Measurements from ENCODE around the gene CLSTN2. TPM values are rescaled to one million over a fixed set of nuclear protein-coding genes. Genes with fewer than 3 reads are reported as not detected.

The CLSTN2 gene
- total and polyA plus RNA-seq, 2 of the 8 experiments (the other 6 are each of a cell fraction or from before 2014, with no cell fraction given), result 0.39 to 0.52 TPM

- FAIRE-seq, result no peak
- Histone ChIP-seq H3K9ac (replicated peaks in 1 of 4; ENCODE audit: extremely low read depth in 1 of 4, low read depth in 3 of 4, low read length in 3 of 4) (no peak overlapping the region), H3K4me1 (replicated peaks in 1 of 4; ENCODE audit: control insufficient read depth in 3 of 4, insufficient read depth in 4 of 4, low read length in 3 of 4) (no peaks in the 10 kb centered on the region), H2BK20ac (ENCODE audit: low read length) (no peak overlapping the region), H3K27me3 (replicated peaks in 1 of 4; ENCODE audit: control insufficient read depth in 3 of 4, extremely low read depth in 1 of 4, insufficient read depth in 3 of 4, low read length in 3 of 4) (no peaks in the 10 kb centered on the region; a peak in 1 of 7 replicates), H2BK120ac (replicated peaks; ENCODE audit: low read depth, low read length) (no peak overlapping the region), H4K20me1 (replicated peaks in 1 of 2; ENCODE audit: control insufficient read depth in 1 of 2, insufficient read depth in 2 of 2, low read length in 2 of 2) (no peaks in the 10 kb centered on the region), H3K4me2 (ENCODE audit: insufficient read depth in 1 of 2, low read depth in 2 of 2, low read length in 2 of 2) (no peak overlapping the region), H4K5ac (ENCODE audit: insufficient read length, low read depth, low read length) (no peak overlapping the region), H4K91ac (replicated peaks; ENCODE audit: insufficient read length, low read length) (no peak overlapping the region), H3K79me2 (ENCODE audit: control insufficient read depth in 1 of 2, insufficient read depth in 2 of 2, low read length in 2 of 2) (no peaks in the 10 kb centered on the region), H4K8ac (ENCODE audit: extremely low read depth, insufficient read depth, low read length) (no peak overlapping the region), H3K4ac (replicated peaks; ENCODE audit: insufficient read length, low read depth, low read length) (no peak overlapping the region), H3K27ac (ENCODE audit: low read depth, low read length) (no peak overlapping the region), H2AFZ (ENCODE audit: low read length) (no peak overlapping the region), H3K36me3 (ENCODE audit: control insufficient read depth in 2 of 4, insufficient read depth in 4 of 4, low read length in 3 of 4) (no peaks in the 10 kb centered on the region), H3K56ac (replicated peaks; ENCODE audit: insufficient read length, low read depth, low read length) (no peak overlapping the region), H3K23ac (ENCODE audit: insufficient read length) (no peak overlapping the region), H3K14ac (ENCODE audit: insufficient read length) (no peak overlapping the region), H2AK5ac (ENCODE audit: low read depth, low read length) (no peak overlapping the region), H3K4me3 (ENCODE audit: extremely low read depth in 1 of 4, insufficient read depth in 2 of 4, low read depth in 3 of 4, low read length in 4 of 4) (no peak overlapping the region), H2BK15ac (ENCODE audit: low read length) (no peak overlapping the region), H3K9me3 (ENCODE audit: insufficient read depth in 2 of 2, low read depth in 1 of 2, low read length in 1 of 2) (no peaks in the 10 kb centered on the region), H2BK5ac (ENCODE audit: low read depth, low read length) (no peak overlapping the region), H3K23me2 (ENCODE audit: low read depth, low read length) (no peaks in the 10 kb centered on the region), H2BK12ac (ENCODE audit: low read depth, low read length) (no peak overlapping the region), H3K79me1 (ENCODE audit: low read depth, low read length) (no peaks in the 10 kb centered on the region), H3K18ac (ENCODE audit: extremely low read depth, low read length) (no peak overlapping the region)
- ChIA-PET POLR2A (ENCODE audit: partially characterized antibody) (no interaction called here), CTCF (ENCODE audit: partially characterized antibody) (no interaction called here)
- DNase-seq (ENCODE audit: low read depth in 1 of 2, low spot score in 2 of 2), result no peak
- 74% methylated on average over 7 of the region's 7 CpGs; no CpG with 5 or more reads in 1 of the 2 experiments for WGBS, 2 experiments (ENCODE audit: extremely low coverage in 1 of 2, insufficient coverage in 1 of 2, insufficient read length in 1 of 2, insufficient replicate concordance in 2 of 2, low coverage in 1 of 2, low lambda C conversion rate in 2 of 2, missing lambda C conversion rate in 1 of 2)
- no peak for TF ChIP-seq BACH1 (IDR thresholded peaks at IDR 0.05; ENCODE audit: low read length)
- TF ChIP-seq KDM1A (IDR thresholded peaks at IDR 0.05; ENCODE audit: borderline replicate concordance, low read length), result no peak
- no peak for TF ChIP-seq POLR2AphosphoS5 (IDR thresholded peaks at IDR 0.05; ENCODE audit: low read depth, low read length)
- TF ChIP-seq CEBPB (IDR thresholded peaks at IDR 0.05; ENCODE audit: low read depth, low read length), result no peak
- TF ChIP-seq ATF2 (IDR thresholded peaks at IDR 0.05; ENCODE audit: low read length), result no peak
Observed at GRCh38 chr3:140563206-140563760, 628.3 kb downstream of the CLSTN2 start.

Data from H1 (cell line).